ENCODE results near the gene PTPRD. TPM values are rescaled to one million over a fixed set of nuclear protein-coding genes. Genes with fewer than 3 reads are reported as not detected.

Gene PTPRD
- total RNA-seq, 1 experiment from 2014 or later = 1.8 TPM

DNA sequence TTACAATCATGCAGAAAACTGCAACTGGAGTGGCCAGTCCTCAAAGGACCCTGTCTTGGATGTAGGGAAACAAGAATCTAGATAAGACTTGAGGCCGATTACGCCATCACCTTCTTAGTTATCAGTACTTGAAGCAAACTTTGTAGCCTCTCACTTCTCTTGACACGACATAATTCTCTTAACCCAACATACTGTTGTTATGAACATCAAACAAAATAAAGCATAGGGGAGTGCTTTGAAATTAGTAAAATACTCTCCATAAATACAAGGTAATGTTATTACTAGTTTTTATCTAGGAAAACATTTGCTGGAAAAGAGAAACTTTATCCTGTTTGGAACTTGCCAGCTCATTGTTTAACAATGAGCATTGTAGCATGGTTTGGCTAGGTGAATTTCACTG is 2238.3 kb downstream of the PTPRD start:
- no TSS peak for BruUV-seq (replicated peaks)
- no peaks in the 10 kb centered on the region for H3K9me3 Mint-ChIP-seq (ENCODE audit: low read depth, unreplicated experiment)
- H3K27ac Mint-ChIP-seq (ENCODE audit: unreplicated experiment) = no peak overlapping the region
- H3K36me3 Mint-ChIP-seq (ENCODE audit: insufficient read depth, unreplicated experiment) = no peaks in the 10 kb centered on the region
- H3K4me1 Mint-ChIP-seq (ENCODE audit: low read depth, unreplicated experiment) = no peaks in the 10 kb centered on the region
- no peak for DNase-seq
- TF ChIP-seq, protein P1, sequence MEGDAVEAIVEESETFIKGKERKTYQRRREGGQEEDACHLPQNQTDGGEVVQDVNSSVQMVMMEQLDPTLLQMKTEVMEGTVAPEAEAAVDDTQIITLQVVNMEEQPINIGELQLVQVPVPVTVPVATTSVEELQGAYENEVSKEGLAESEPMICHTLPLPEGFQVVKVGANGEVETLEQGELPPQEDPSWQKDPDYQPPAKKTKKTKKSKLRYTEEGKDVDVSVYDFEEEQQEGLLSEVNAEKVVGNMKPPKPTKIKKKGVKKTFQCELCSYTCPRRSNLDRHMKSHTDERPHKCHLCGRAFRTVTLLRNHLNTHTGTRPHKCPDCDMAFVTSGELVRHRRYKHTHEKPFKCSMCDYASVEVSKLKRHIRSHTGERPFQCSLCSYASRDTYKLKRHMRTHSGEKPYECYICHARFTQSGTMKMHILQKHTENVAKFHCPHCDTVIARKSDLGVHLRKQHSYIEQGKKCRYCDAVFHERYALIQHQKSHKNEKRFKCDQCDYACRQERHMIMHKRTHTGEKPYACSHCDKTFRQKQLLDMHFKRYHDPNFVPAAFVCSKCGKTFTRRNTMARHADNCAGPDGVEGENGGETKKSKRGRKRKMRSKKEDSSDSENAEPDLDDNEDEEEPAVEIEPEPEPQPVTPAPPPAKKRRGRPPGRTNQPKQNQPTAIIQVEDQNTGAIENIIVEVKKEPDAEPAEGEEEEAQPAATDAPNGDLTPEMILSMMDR (IDR thresholded peaks at IDR 0.05; ENCODE audit: unreplicated experiment) = no peak
- no peaks in the 10 kb centered on the region for H3K27me3 Mint-ChIP-seq (ENCODE audit: unreplicated experiment)
- CTCF ChIA-PET = no interaction called here
- intact Hi-C loops (cut with micrococcal nuclease; ENCODE audit: unreplicated experiment) = no loop called here
- H3K4me3 Mint-ChIP-seq (ENCODE audit: low read depth, unreplicated experiment) = no peak overlapping the region

DNA sequence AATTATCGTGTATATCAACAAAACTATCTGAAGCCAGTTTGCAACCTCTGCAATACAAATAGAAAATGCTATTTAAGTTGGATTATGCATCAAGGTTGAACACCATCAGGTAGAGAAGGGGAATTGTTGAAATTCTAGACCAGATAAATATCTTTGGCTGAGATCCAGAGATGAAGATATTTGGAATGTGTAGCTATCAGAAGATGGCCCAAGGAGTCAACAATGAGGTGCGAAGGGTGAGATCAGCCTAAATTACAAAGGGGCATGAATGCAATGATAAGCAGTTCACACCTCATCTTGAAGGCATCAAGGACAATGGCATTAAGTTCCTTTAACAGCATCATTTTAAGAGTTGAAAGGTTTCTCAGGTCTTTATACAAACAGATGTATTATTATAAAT is 2241.1 kb downstream of the PTPRD start:
- CTCF ChIA-PET = no interaction called here
- DNase-seq = no peak
- intact Hi-C loops (cut with micrococcal nuclease; ENCODE audit: unreplicated experiment) = no loop called here
- TF ChIP-seq, protein P1 (IDR thresholded peaks at IDR 0.05; ENCODE audit: unreplicated experiment) = no peak
- Mint-ChIP-seq H3K27me3 (ENCODE audit: unreplicated experiment) (no peaks in the 10 kb centered on the region), H3K4me1 (ENCODE audit: low read depth, unreplicated experiment) (no peaks in the 10 kb centered on the region), H3K9me3 (ENCODE audit: low read depth, unreplicated experiment) (no peaks in the 10 kb centered on the region), H3K36me3 (ENCODE audit: insufficient read depth, unreplicated experiment) (no peaks in the 10 kb centered on the region), H3K4me3 (ENCODE audit: low read depth, unreplicated experiment) (no peak overlapping the region), H3K27ac (ENCODE audit: unreplicated experiment) (no peak overlapping the region)
- no TSS peak for BruUV-seq (replicated peaks)

DNA sequence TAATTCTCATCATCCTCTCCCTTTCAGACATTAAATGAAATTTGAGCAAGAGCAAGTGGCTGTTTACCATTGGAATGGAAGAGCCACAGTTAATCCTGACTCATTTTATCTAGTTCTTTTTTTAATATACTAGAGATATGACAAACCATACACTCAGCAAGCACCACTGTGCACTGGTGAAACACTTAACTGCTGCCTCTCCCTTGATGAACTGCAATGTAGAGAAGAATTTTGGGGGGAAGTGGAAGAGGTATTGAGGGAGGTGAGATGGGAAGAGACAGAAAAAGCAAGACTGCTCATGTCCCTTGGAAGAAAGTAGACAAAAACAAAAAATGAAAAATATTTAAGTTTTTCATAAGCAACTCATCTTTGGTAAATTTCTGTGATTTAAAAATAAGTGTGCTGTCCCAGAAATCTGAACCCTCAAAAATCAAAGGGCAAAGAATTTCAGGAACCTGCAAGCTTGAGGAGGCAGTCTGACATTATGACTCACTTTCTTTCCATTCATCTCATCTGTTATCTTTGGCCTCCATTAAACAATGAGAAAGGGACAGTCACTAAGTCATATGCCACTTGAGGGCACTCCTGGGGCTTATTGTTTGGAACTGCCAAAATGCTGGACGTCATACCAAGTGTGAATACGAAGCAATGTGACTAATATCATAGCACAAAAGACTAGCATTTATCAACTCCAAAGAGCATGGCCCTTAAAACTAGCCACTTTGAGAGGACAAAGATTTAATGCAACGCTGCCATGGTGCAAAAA is 2246.5 kb downstream of the PTPRD start:
- TF ChIP-seq, protein P1 (IDR thresholded peaks at IDR 0.05; ENCODE audit: unreplicated experiment) = no peak
- no peak for DNase-seq
- CTCF ChIA-PET = interaction anchor here (1.5 kb wide), 1 partner anchor 13 kb away, joined by 4 read pairs; no protein-coding TSS in a partner anchor
- no TSS peak for BruUV-seq (replicated peaks)
- Mint-ChIP-seq H3K27me3 (ENCODE audit: unreplicated experiment) (no peaks in the 10 kb centered on the region), H3K9me3 (ENCODE audit: low read depth, unreplicated experiment) (no peaks in the 10 kb centered on the region), H3K27ac (ENCODE audit: unreplicated experiment) (no peak overlapping the region), H3K4me3 (ENCODE audit: low read depth, unreplicated experiment) (no peak overlapping the region), H3K4me1 (ENCODE audit: low read depth, unreplicated experiment) (no peaks in the 10 kb centered on the region), H3K36me3 (ENCODE audit: insufficient read depth, unreplicated experiment) (no peaks in the 10 kb centered on the region)
- intact Hi-C loops (cut with micrococcal nuclease; ENCODE audit: unreplicated experiment) = no loop called here

DNA sequence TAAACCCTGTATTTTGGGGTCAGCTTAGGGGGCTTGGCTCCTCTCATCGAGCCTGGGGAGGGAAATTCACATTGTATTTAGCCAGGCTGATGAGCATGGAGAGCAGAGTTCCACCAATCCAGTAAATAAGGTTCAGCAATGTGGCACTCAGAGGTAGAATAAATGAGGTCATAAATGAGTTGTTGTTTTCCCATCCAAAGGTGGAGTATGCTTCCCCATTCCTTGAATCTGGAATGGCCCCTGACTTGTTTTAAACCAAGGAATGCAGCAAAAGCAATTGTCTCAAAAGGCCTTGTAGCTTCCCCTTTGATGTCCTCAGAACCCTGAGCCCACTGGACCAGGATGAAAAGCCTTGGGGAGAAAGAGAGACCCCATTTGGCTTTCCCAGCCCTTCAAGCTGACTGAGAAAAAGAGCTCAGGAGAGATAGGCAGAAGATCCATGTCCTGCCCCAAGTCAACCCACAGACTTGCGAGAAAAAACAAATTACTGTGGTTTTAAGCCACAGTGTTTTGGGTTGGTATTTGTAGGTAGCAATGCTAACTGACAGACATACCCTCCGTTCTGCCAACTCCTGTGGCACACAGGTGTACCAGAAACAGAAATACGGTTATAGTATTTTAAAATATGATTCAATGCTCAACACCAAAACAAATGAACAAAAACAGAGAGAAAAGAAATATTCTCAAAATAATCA is 2247.2 kb downstream of the PTPRD start:
- TF ChIP-seq, protein P1 (IDR thresholded peaks at IDR 0.05; ENCODE audit: unreplicated experiment) = no peak
- Mint-ChIP-seq H3K4me3 (ENCODE audit: low read depth, unreplicated experiment) (no peak overlapping the region), H3K9me3 (ENCODE audit: low read depth, unreplicated experiment) (no peaks in the 10 kb centered on the region), H3K36me3 (ENCODE audit: insufficient read depth, unreplicated experiment) (no peaks in the 10 kb centered on the region), H3K4me1 (ENCODE audit: low read depth, unreplicated experiment) (no peaks in the 10 kb centered on the region), H3K27me3 (ENCODE audit: unreplicated experiment) (no peaks in the 10 kb centered on the region), H3K27ac (ENCODE audit: unreplicated experiment) (no peak overlapping the region)
- CTCF ChIA-PET = interaction anchor here (1.5 kb wide), 1 partner anchor 13 kb away, joined by 4 read pairs; no protein-coding TSS in a partner anchor
- DNase-seq = no peak
- no TSS peak for BruUV-seq (replicated peaks)
- intact Hi-C loops (cut with micrococcal nuclease; ENCODE audit: unreplicated experiment) = no loop called here

Data from Calu3 (cell line).